HepG2 (cell line): ENCODE results near the gene SEMA3F. TPM values are rescaled to one million over a fixed set of nuclear protein-coding genes. Genes with fewer than 3 reads are reported as not detected.

Experiments
- ATAC-seq: fragments of 200-7000 bp; cut with Tn5 transposase; 3 replicates; pipeline ENCODE4 v1.9.1; 2020; ENCODE audit warnings: mild to moderate bottlenecking, moderate library complexity
- BruUV-seq: library from RNA; stranded (reverse); fragments of 400-500 nt; replicated peaks from 2 replicates; lab custom pipeline; 2021; lab: Mats Ljungman, UMichigan
- CTCF ChIA-PET: fragments of 300-600 bp; formaldehyde crosslinking; extraction: SDS; loops from one replicate; lab custom pipeline; 2021; ENCODE audit warnings: low total read pairs, inconsistent platforms, low intra/inter-chr PET ratio; lab: Yijun Ruan, JAX
- POLR2A ChIA-PET: fragments of 350-600 bp; sonication (Branson Sonifier 250); formaldehyde crosslinking; loops from one replicate; lab custom pipeline; 2020; ENCODE audit warnings: antibody characterized with exemption, inconsistent platforms; lab: Yijun Ruan, JAX
- DNase-seq: peaks from one replicate; pipeline ENCODE4 v3.0.0-alpha.2; 2015; ENCODE audit warnings: low spot score
- FAIRE-seq: peaks from 3 replicates; lab custom pipeline; 2011; peaks lifted over from hg19 to GRCh38; lab: Jason Lieb, UNC
- H2AFZ ChIP-seq: one replicate; pipeline ENCODE4 v1.6.1; 2011; ENCODE audit warnings: low read length, inconsistent platforms
- H3K27ac ChIP-seq: fragments of 300-600 bp; 3 replicates; pipeline ENCODE4 v1.8.0; 2011; ENCODE audit warnings: mixed run types, mild to moderate bottlenecking, mixed read lengths, low read length, inconsistent platforms; ENCODE audit not compliant: insufficient read depth; ENCODE audit errors: extremely low read length
- H3K27me3 ChIP-seq, 2 experiments: fragments of 200-600 bp in 1 of 2; 2 replicates in 1 of 2; 3 replicates in 1 of 2; pipeline versions ENCODE4 v1.6.0 to v1.8.0; 2011; ENCODE audit warnings: low read length in 2 of 2, mild to moderate bottlenecking in 2 of 2, moderate library complexity in 2 of 2, inconsistent platforms in 1 of 2; ENCODE audit not compliant: insufficient read depth in 2 of 2, control insufficient read depth in 1 of 2
- H3K36me3 ChIP-seq, 2 experiments: fragments of 200-600 bp in 1 of 2; replicated peaks in 1 of 2; 2 replicates in 1 of 2; 3 replicates in 1 of 2; pipeline versions ENCODE4 v1.5.1 to v1.8.0; 2011; ENCODE audit warnings: low read length in 2 of 2, inconsistent platforms in 1 of 2; ENCODE audit not compliant: insufficient read depth in 2 of 2, control insufficient read depth in 1 of 2
- H3K4me1 ChIP-seq: 2 replicates; pipeline ENCODE4 v1.5.1; 2012; ENCODE audit warnings: low read length, inconsistent platforms; ENCODE audit not compliant: insufficient read depth
- H3K4me2 ChIP-seq: 2 replicates; pipeline ENCODE4 v1.6.0; 2011; ENCODE audit warnings: low read depth, low read length, inconsistent platforms
- H3K4me3 ChIP-seq, 3 experiments: fragments of 200-600 bp in 1 of 3; sonication (generic), shearing (Covaris generic) in 1 of 3; replicated peaks in 1 of 3; 2 replicates each; pipeline ENCODE4 v1.5.1; 2011 to 2016; ENCODE audit warnings: low read length in 3 of 3, inconsistent platforms in 2 of 3, low read depth in 2 of 3, mild to moderate bottlenecking in 2 of 3, control low read depth in 1 of 3, mixed read lengths in 1 of 3; ENCODE audit not compliant: insufficient read depth in 1 of 3
- H3K79me2 ChIP-seq: one replicate; pipeline ENCODE4 v1.6.1; 2011; ENCODE audit warnings: low read length, inconsistent platforms; ENCODE audit not compliant: insufficient read depth
- H3K9ac ChIP-seq: 2 replicates; pipeline ENCODE4 v1.6.0; 2011; ENCODE audit warnings: mild to moderate bottlenecking, low read depth, low read length, inconsistent platforms; ENCODE audit not compliant: insufficient read depth
- H3K9me3 ChIP-seq: 2 replicates; pipeline ENCODE4 v1.5.1; 2012; ENCODE audit warnings: mild to moderate bottlenecking, low read length
- H4K20me1 ChIP-seq: 2 replicates; pipeline ENCODE4 v1.6.0; 2011; ENCODE audit warnings: inconsistent platforms, mild to moderate bottlenecking, low read length, moderate library complexity; ENCODE audit not compliant: insufficient read depth
- ATRX ChIP-seq: sonication (generic); formaldehyde crosslinking; IDR thresholded peaks from 2 replicates; pipeline ENCODE4 v1.4.0; 2020; ENCODE audit warnings: missing genetic modification reagents, borderline replicate concordance
- CENPT ChIP-seq: sonication (generic); formaldehyde crosslinking; IDR thresholded peaks from 2 replicates; pipeline ENCODE4 v1.8.0; 2022; ENCODE audit warnings: low read depth, mild to moderate bottlenecking, moderate library complexity, missing genetic modification reagents
- ETV5 ChIP-seq: IDR thresholded peaks from 2 replicates; pipeline ENCODE4 v1.6.1; 2018; ENCODE audit warnings: missing biosample characterization, missing genetic modification reagents, inconsistent platforms, borderline replicate concordance
- FOXJ3 ChIP-seq: sonication (generic); formaldehyde crosslinking; IDR thresholded peaks from 2 replicates; pipeline ENCODE4 v1.4.0; 2020; ENCODE audit warnings: missing genetic modification reagents, mild to moderate bottlenecking, borderline replicate concordance
- IKZF4 ChIP-seq: sonication (generic); formaldehyde crosslinking; IDR thresholded peaks from 2 replicates; pipeline ENCODE4 v1.5.1; 2020; ENCODE audit warnings: borderline replicate concordance, mild to moderate bottlenecking, low read depth, missing genetic modification reagents; ENCODE audit errors: not compliant biosample characterization
- MTF2 ChIP-seq: sonication (generic); formaldehyde crosslinking; IDR thresholded peaks from 2 replicates; pipeline ENCODE4 v1.5.0; 2020; ENCODE audit warnings: missing genetic modification reagents, borderline replicate concordance
- SCMH1 ChIP-seq: sonication (generic); formaldehyde crosslinking; IDR thresholded peaks from 2 replicates; pipeline ENCODE4 v1.9.0; 2021; ENCODE audit warnings: missing genetic modification reagents, mild to moderate bottlenecking, borderline replicate concordance
- ZBTB7B ChIP-seq: sonication (generic); formaldehyde crosslinking; IDR thresholded peaks from 2 replicates; pipeline ENCODE4 v1.4.0; 2020; ENCODE audit warnings: missing genetic modification reagents
- ZFP62 ChIP-seq: sonication (generic); formaldehyde crosslinking; IDR thresholded peaks from 2 replicates; pipeline ENCODE4 v1.4.0; 2020; ENCODE audit warnings: missing genetic modification reagents
- ZNF382 ChIP-seq: sonication (generic); formaldehyde crosslinking; IDR thresholded peaks from 2 replicates; pipeline ENCODE4 v1.5.0; 2020; ENCODE audit warnings: missing genetic modification reagents, mild to moderate bottlenecking, borderline replicate concordance
- ZNF549 ChIP-seq: sonication (generic); formaldehyde crosslinking; IDR thresholded peaks from 2 replicates; pipeline ENCODE4 v1.5.0; 2020; ENCODE audit warnings: missing genetic modification reagents
- ZNF564 ChIP-seq: sonication (generic); formaldehyde crosslinking; IDR thresholded peaks from 2 replicates; pipeline ENCODE4 v1.8.1; 2023; ENCODE audit warnings: mild to moderate bottlenecking, missing genetic modification reagents
- ZNF891 ChIP-seq: sonication (generic); formaldehyde crosslinking; IDR thresholded peaks from 2 replicates; pipeline ENCODE4 v1.5.0; 2020; ENCODE audit warnings: mild to moderate bottlenecking, missing genetic modification reagents
- WGBS: methylation state at CpG from one replicate; pipeline ENCODE4 v1.1.6; 2017; ENCODE audit warnings: low lambda C conversion rate; 5-methylcytosine and 5-hydroxymethylcytosine counted together
- in situ Hi-C: cut with HindIII; loops from 2 replicates; pipeline ENCODE4 v1.10.0; 2017; ENCODE audit warnings: low pct_unique_long_range_greater_than_20kb; ENCODE audit not compliant: extremely low pct_ligation_motif_present
- intact Hi-C: fragments of 100-400 bp; cut with micrococcal nuclease; formaldehyde crosslinking; loops from one replicate; pipeline ENCODE4 v1.10.0; 2022; ENCODE audit not compliant: unreplicated experiment
- polyA plus RNA-seq, 8 experiments: library from polyadenylated mRNA; depleted of rRNA in 3 of 8; stranded (reverse) in 7 of 8; unstranded in 1 of 8; fragments of >200 nt; fragmentation: Illumina TruSeq in 4 of 8; extraction: Trizol in 4 of 8; gene quantifications; 2 replicates each; pipeline versions ENCODE4 v1.2.1 to v1.2.3, GENCODE V29; 2011 to 2016; ENCODE audit warnings: low read depth in 4 of 8, missing spikeins in 1 of 8, mixed read lengths in 1 of 8; ENCODE audit not compliant: insufficient read depth in 1 of 8
- total RNA-seq, 5 experiments: library from RNA; depleted of rRNA; stranded (reverse); fragments of >200 nt; fragmentation: Illumina TruSeq; extraction: Trizol; gene quantifications; 2 replicates each; pipeline ENCODE4 v1.2.3, GENCODE V29; 2016; ENCODE audit warnings: low read depth in 1 of 5
- TF ChIP-seq, protein P1 (sequence below): IDR thresholded peaks from 2 replicates; pipeline ENCODE4 v1.6.1; 2016
- TF ChIP-seq, protein P2 (sequence below): IDR thresholded peaks from 2 replicates; pipeline ENCODE4 v1.6.1; 2016; ENCODE audit warnings: low read depth, missing genetic modification reagents, missing compliant biosample characterization

The SEMA3F gene
- total and polyA plus RNA-seq, 2 of the 13 experiments (the other 11 are each of a cell fraction or from before 2014, with no cell fraction given): 7.6 to 17.2 TPM

DNA sequence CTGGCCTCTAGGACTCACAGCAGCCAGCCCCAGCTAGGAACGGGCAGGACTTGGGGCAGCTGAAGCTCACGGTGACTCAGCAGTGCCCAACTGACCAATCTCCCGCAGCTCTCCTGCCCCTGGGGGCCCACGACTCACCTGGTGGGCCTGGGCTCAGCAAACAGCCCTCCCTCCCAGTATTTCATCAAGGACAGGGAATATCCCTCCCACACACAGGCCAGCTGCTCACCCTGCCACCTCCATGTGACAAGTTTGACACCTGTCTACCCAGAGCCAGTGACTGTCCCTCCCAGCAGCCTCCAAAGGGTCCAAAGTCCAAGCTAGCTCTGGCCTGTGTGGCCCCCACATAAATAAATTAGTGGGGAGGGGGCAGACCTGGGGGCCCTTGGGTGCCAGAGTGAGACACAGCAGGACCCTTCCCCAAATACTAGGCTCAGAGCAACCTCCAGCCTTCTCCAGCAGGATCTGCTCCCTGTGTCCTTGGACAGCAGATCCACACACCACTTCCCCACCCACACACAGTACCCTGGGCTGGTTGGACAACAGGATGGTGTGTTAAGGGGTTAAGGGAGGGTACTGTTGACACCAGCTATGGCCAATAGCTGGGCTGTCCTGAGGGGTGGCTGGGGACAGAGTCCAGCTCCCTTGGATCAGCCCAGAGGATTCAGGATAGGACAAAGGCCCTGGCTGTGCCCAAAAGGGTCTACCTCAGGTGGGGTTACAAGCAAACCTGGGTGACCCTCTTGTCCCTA is 40.6 kb downstream of the SEMA3F start (continued):
- TF ChIP-seq, protein P1, sequence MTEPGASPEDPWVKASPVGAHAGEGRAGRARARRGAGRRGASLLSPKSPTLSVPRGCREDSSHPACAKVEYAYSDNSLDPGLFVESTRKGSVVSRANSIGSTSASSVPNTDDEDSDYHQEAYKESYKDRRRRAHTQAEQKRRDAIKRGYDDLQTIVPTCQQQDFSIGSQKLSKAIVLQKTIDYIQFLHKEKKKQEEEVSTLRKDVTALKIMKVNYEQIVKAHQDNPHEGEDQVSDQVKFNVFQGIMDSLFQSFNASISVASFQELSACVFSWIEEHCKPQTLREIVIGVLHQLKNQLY (CRISPR knock-in tag): peak; percentile 13
- TF ChIP-seq ZBTB7B: peak; percentile 88; the same call in 1 of the 2 replicates

DNA sequence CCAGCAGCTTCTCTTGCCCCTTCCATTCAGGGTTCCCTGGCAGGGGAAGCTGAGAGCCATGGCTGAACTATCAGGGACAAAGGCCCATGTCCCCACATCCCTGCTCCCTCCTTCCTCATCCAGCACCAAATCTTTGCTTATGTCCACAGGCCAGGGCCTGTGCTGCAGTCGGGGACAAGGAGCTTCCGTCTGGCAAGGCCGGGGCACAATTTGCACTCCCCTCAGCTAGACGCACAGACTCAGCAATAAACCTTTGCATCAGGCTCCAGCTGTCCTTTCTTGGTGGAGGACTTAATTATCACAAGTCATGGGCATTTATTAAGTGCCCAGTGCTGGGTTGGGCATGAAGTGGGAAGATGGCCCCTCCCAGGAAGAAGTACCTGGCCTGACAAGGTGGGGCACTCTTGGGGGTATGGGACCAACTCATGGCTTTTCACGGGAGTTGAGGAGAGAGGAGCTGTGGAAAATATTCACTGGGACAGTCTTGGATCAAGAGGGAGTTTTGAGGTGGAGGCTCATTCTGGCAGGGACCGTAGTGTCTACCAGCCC is 41.2 kb downstream of the SEMA3F start:
- peak overlapping the region; percentile 91 for H3K4me2 ChIP-seq
- H3K4me1 ChIP-seq: peaks cover 56% of the 10 kb centered on the region
- peaks cover 4% of the 10 kb centered on the region for H4K20me1 ChIP-seq
- no peaks in the 10 kb centered on the region for H3K9me3 ChIP-seq
- BruUV-seq: TSS peak; percentile 95
- H3K9ac ChIP-seq: peak overlapping the region; percentile 82
- DNase-seq (no peak), FAIRE-seq (no peak), ATAC-seq (peak; percentile 30)
- no peaks in the 10 kb centered on the region for H3K79me2 ChIP-seq
- H3K4me3 ChIP-seq: peak overlapping the region; percentile 13 to 70 (median 36); a peak in 5 of 6 replicates
- H3K27ac ChIP-seq: peak overlapping the region; percentile 97
- WGBS: 27% methylated on average over 3 of the region's 6 CpGs
- H3K27me3 ChIP-seq: no peaks in the 10 kb centered on the region
- intact Hi-C loops (no loop called here), in situ Hi-C loops (loop anchor here (10.0 kb wide), 1 partner anchor 78 kb away; the partner anchor contains the start of gene LSMEM2)
- no peak overlapping the region for H2AFZ ChIP-seq
- H3K36me3 ChIP-seq: no peaks in the 10 kb centered on the region
- POLR2A ChIA-PET: interaction anchor here (0.6 to 4.0 kb wide), 22 partner anchors 12 to 141 kb away, joined by 4 to 844 read pairs (median 10); partner anchors contain the start of genes GNAI2, HYAL1, HYAL3 and IFRD2
- CTCF ChIA-PET: interaction anchor here (2.5 to 4.8 kb wide), 2 partner anchors 15 to 27 kb away, joined by 15 to 265 read pairs; no protein-coding TSS in a partner anchor
- TF ChIP-seq, protein P2, sequence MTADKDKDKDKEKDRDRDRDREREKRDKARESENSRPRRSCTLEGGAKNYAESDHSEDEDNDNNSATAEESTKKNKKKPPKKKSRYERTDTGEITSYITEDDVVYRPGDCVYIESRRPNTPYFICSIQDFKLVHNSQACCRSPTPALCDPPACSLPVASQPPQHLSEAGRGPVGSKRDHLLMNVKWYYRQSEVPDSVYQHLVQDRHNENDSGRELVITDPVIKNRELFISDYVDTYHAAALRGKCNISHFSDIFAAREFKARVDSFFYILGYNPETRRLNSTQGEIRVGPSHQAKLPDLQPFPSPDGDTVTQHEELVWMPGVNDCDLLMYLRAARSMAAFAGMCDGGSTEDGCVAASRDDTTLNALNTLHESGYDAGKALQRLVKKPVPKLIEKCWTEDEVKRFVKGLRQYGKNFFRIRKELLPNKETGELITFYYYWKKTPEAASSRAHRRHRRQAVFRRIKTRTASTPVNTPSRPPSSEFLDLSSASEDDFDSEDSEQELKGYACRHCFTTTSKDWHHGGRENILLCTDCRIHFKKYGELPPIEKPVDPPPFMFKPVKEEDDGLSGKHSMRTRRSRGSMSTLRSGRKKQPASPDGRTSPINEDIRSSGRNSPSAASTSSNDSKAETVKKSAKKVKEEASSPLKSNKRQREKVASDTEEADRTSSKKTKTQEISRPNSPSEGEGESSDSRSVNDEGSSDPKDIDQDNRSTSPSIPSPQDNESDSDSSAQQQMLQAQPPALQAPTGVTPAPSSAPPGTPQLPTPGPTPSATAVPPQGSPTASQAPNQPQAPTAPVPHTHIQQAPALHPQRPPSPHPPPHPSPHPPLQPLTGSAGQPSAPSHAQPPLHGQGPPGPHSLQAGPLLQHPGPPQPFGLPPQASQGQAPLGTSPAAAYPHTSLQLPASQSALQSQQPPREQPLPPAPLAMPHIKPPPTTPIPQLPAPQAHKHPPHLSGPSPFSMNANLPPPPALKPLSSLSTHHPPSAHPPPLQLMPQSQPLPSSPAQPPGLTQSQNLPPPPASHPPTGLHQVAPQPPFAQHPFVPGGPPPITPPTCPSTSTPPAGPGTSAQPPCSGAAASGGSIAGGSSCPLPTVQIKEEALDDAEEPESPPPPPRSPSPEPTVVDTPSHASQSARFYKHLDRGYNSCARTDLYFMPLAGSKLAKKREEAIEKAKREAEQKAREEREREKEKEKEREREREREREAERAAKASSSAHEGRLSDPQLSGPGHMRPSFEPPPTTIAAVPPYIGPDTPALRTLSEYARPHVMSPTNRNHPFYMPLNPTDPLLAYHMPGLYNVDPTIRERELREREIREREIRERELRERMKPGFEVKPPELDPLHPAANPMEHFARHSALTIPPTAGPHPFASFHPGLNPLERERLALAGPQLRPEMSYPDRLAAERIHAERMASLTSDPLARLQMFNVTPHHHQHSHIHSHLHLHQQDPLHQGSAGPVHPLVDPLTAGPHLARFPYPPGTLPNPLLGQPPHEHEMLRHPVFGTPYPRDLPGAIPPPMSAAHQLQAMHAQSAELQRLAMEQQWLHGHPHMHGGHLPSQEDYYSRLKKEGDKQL: no peak
- TF ChIP-seq FOXJ3 (CRISPR knock-in tag): no peak
- 0 out of 2 replicates have a peak, but pooled peaks have one; percentile 11 for TF ChIP-seq ZNF564
- TF ChIP-seq ZNF549: no peak
- TF ChIP-seq IKZF4 (CRISPR knock-in tag): no peak
- no peak for TF ChIP-seq MTF2
- no peak for TF ChIP-seq SCMH1
- no peak for TF ChIP-seq CENPT (CRISPR knock-in tag)
- TF ChIP-seq ATRX (CRISPR knock-in tag): no peak
- TF ChIP-seq ZNF891 (CRISPR knock-in tag): peak; percentile 56; the same call in 1 of the 2 replicates
- no peak for TF ChIP-seq ZNF382
- TF ChIP-seq ZFP62: no peak
- no peak for TF ChIP-seq ETV5 (CRISPR knock-in tag)
